HepG2 (cell line): ENCODE measurements around the gene PHAX. TPM values are rescaled to one million over a fixed set of nuclear protein-coding genes. Genes with fewer than 3 reads are reported as not detected.

Source experiments
- ARNT2 ChIP-seq: sonication (generic); formaldehyde crosslinking; IDR thresholded peaks from 2 replicates; pipeline ENCODE4 v1.8.0; 2022; ENCODE audit warnings: mild to moderate bottlenecking, low read depth, missing genetic modification reagents, moderate library complexity
- CENPT ChIP-seq: sonication (generic); formaldehyde crosslinking; IDR thresholded peaks from 2 replicates; pipeline ENCODE4 v1.8.0; 2022; ENCODE audit warnings: low read depth, mild to moderate bottlenecking, moderate library complexity, missing genetic modification reagents
- HMG20B ChIP-seq: conservative IDR thresholded peaks from 2 replicates; pipeline ENCODE4 v1.6.1; 2016; ENCODE audit warnings: missing genetic modification reagents, missing compliant biosample characterization
- IRF9 ChIP-seq: sonication (generic); formaldehyde crosslinking; IDR thresholded peaks from 2 replicates; pipeline ENCODE4 v1.8.0; 2022; ENCODE audit warnings: missing genetic modification reagents, mild to moderate bottlenecking, borderline replicate concordance
- MAF1 ChIP-seq: sonication (generic); formaldehyde crosslinking; IDR thresholded peaks from 2 replicates; pipeline ENCODE4 v1.5.0; 2020; ENCODE audit warnings: missing genetic modification reagents, borderline replicate concordance
- NKX3-1 ChIP-seq: sonication (generic); formaldehyde crosslinking; IDR thresholded peaks from 2 replicates; pipeline ENCODE4 v1.5.0; 2020; ENCODE audit warnings: missing genetic modification reagents
- RFXAP ChIP-seq: sonication (generic); formaldehyde crosslinking; IDR thresholded peaks from 2 replicates; pipeline ENCODE4 v1.4.0; 2020; ENCODE audit warnings: missing genetic modification reagents, borderline replicate concordance
- TBX3 ChIP-seq: fragments of 450-650 bp; IDR thresholded peaks from 2 replicates; pipeline ENCODE4 v1.6.1; 2017; ENCODE audit warnings: antibody characterized with exemption, mild to moderate bottlenecking, inconsistent platforms, borderline replicate concordance
- TOE1 ChIP-seq: sonication (generic); formaldehyde crosslinking; IDR thresholded peaks from 2 replicates; pipeline ENCODE4 v1.4.0; 2020; ENCODE audit warnings: mild to moderate bottlenecking, missing genetic modification reagents
- U2AF2 ChIP-seq: fragments of 200-400 bp; formaldehyde crosslinking; IDR thresholded peaks from 2 replicates; pipeline ENCODE4 v1.6.1; 2017; ENCODE audit warnings: low read depth, mild to moderate bottlenecking, low read length
- ZBTB20 ChIP-seq: sonication (generic); formaldehyde crosslinking; IDR thresholded peaks from 2 replicates; pipeline ENCODE4 v1.8.1; 2023; ENCODE audit warnings: missing genetic modification reagents, low read depth, mild to moderate bottlenecking, borderline replicate concordance
- ZFP62 ChIP-seq: sonication (generic); formaldehyde crosslinking; IDR thresholded peaks from 2 replicates; pipeline ENCODE4 v1.4.0; 2020; ENCODE audit warnings: missing genetic modification reagents
- ZNF280D ChIP-seq: sonication (generic); formaldehyde crosslinking; IDR thresholded peaks from 2 replicates; pipeline ENCODE4 v1.5.1; 2020; ENCODE audit warnings: mild to moderate bottlenecking, missing genetic modification reagents
- ZNF800 ChIP-seq: sonication (generic); formaldehyde crosslinking; IDR thresholded peaks from 2 replicates; pipeline ENCODE4 v1.4.0; 2020; ENCODE audit warnings: missing genetic modification reagents
- polyA plus RNA-seq, 8 experiments: library from polyadenylated mRNA; depleted of rRNA in 3 of 8; stranded (reverse) in 7 of 8; unstranded in 1 of 8; fragments of >200 nt; fragmentation: Illumina TruSeq in 4 of 8; extraction: Trizol in 4 of 8; gene quantifications; 2 replicates each; pipeline versions ENCODE4 v1.2.1 to v1.2.3, GENCODE V29; 2011 to 2016; ENCODE audit warnings: low read depth in 4 of 8, missing spikeins in 1 of 8, mixed read lengths in 1 of 8; ENCODE audit not compliant: insufficient read depth in 1 of 8
- total RNA-seq, 5 experiments: library from RNA; depleted of rRNA; stranded (reverse); fragments of >200 nt; fragmentation: Illumina TruSeq; extraction: Trizol; gene quantifications; 2 replicates each; pipeline ENCODE4 v1.2.3, GENCODE V29; 2016; ENCODE audit warnings: low read depth in 1 of 5
- TF ChIP-seq, protein P1 (sequence below): sonication (generic); formaldehyde crosslinking; IDR thresholded peaks from 2 replicates; pipeline ENCODE4 v1.5.0; 2020; ENCODE audit warnings: missing genetic modification reagents
- TF ChIP-seq, protein P2 (sequence below): fragments of 450-650 bp; IDR thresholded peaks from 2 replicates; pipeline ENCODE4 v1.6.1; 2017
- TF ChIP-seq, protein P3 (sequence below): sonication (generic); formaldehyde crosslinking; IDR thresholded peaks from 2 replicates; pipeline ENCODE4 v1.4.0; 2020; ENCODE audit warnings: mild to moderate bottlenecking, low read depth, missing genetic modification reagents

PHAX gene
- total and polyA plus RNA-seq, 2 of the 13 experiments (the other 11 are each of a cell fraction or from before 2014, with no cell fraction given) = 20.0 to 59.7 TPM

DNA sequence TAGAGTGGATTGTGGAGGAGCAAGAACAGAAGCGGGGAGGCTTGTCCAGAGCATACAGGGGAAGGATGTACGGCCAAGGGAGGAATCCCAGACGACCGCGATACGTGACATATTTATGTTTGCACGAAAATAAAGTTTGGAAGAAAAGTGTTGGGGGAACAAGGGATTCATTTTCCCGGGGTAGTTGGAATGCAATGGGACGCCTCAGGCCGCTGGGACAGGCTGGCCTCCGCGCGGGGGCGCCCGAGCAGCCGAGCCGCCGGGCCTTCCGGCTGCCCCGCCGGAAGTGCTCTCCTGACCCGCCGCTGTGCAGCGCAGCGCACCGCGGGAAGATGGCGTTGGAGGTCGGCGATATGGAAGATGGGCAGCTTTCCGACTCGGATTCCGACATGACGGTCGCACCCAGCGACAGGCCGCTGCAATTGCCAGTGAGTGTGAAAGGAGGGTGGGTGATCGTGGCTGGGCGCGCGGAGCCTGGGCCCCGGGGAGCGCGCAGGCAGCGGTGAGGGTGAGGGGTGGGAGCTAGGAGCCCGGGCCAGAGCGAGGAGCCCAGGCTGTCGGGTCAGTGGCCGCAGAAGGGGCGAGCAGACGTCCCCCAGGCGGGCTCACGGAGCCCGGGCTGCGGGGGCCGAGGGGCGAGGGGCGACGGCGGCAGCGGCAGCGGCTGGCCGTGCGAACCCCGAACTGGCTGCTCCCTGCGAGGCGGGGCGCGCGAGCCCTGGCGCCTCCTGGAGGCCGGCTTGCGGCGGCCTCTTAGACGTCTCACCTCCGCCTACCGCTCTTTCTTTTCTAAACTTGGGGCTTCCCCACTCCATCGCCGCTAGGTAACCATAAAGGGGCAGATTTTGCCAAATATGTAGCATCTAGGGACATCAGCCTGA, at the start of gene PHAX (continued):
- TF ChIP-seq, protein P1, sequence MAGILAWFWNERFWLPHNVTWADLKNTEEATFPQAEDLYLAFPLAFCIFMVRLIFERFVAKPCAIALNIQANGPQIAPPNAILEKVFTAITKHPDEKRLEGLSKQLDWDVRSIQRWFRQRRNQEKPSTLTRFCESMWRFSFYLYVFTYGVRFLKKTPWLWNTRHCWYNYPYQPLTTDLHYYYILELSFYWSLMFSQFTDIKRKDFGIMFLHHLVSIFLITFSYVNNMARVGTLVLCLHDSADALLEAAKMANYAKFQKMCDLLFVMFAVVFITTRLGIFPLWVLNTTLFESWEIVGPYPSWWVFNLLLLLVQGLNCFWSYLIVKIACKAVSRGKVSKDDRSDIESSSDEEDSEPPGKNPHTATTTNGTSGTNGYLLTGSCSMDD (CRISPR knock-in tag) = no peak
- TF ChIP-seq RFXAP (CRISPR knock-in tag) (no peak; the same call in 1 of the 2 replicates), TBX3 (no peak), ZBTB20 (CRISPR knock-in tag) (peak; percentile 16), CENPT (CRISPR knock-in tag) (no peak), MAF1 (CRISPR knock-in tag) (no peak; the same call in 1 of the 2 replicates), ZNF280D (CRISPR knock-in tag) (no peak; the same call in 1 of the 2 replicates), ARNT2 (peak; percentile 63; the same call in 1 of the 2 replicates), U2AF2 (no peak), NKX3-1 (CRISPR knock-in tag) (no peak), TOE1 (CRISPR knock-in tag) (0 out of 2 replicates have a peak, but pooled peaks have one; percentile 36), ZFP62 (no peak), ZNF800 (CRISPR knock-in tag) (no peak), IRF9 (peak; percentile 84; the same call in 1 of the 2 replicates), HMG20B (CRISPR knock-in tag) (no peak)
- TF ChIP-seq, protein P2, sequence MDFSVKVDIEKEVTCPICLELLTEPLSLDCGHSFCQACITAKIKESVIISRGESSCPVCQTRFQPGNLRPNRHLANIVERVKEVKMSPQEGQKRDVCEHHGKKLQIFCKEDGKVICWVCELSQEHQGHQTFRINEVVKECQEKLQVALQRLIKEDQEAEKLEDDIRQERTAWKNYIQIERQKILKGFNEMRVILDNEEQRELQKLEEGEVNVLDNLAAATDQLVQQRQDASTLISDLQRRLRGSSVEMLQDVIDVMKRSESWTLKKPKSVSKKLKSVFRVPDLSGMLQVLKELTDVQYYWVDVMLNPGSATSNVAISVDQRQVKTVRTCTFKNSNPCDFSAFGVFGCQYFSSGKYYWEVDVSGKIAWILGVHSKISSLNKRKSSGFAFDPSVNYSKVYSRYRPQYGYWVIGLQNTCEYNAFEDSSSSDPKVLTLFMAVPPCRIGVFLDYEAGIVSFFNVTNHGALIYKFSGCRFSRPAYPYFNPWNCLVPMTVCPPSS = no peak
- TF ChIP-seq, protein P3, sequence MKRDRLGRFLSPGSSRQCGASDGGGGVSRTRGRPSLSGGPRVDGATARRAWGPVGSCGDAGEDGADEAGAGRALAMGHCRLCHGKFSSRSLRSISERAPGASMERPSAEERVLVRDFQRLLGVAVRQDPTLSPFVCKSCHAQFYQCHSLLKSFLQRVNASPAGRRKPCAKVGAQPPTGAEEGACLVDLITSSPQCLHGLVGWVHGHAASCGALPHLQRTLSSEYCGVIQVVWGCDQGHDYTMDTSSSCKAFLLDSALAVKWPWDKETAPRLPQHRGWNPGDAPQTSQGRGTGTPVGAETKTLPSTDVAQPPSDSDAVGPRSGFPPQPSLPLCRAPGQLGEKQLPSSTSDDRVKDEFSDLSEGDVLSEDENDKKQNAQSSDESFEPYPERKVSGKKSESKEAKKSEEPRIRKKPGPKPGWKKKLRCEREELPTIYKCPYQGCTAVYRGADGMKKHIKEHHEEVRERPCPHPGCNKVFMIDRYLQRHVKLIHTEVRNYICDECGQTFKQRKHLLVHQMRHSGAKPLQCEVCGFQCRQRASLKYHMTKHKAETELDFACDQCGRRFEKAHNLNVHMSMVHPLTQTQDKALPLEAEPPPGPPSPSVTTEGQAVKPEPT (CRISPR knock-in tag) = peak; percentile 66; the same call in 1 of the 2 replicates
